Neuronal stem cell (in vitro differentiated cells): Measurements from ENCODE around the gene PON1. TPM values are rescaled to one million over a fixed set of nuclear protein-coding genes. Genes with fewer than 3 reads are reported as not detected.
A peak's percentile ranks its signal among the peaks of the same experiment; 100 is the strongest.

Experiments
- DNase-seq: peaks from one replicate; pipeline ENCODE4 v3.0.0-alpha.2; 2013; ENCODE audit warnings: low spot score
- H2AFZ ChIP-seq: one replicate; pipeline ENCODE4 v1.6.1; 2013; ENCODE audit warnings: mild to moderate bottlenecking, low read length, inconsistent platforms
- H2AK5ac ChIP-seq: 2 replicates; pipeline ENCODE4 v1.6.1; 2013; ENCODE audit warnings: low read depth, mild to moderate bottlenecking, inconsistent platforms, low read length, moderate library complexity, mixed read lengths
- H2BK120ac ChIP-seq: 2 replicates; pipeline ENCODE4 v1.6.1; 2013; ENCODE audit warnings: low read depth, mild to moderate bottlenecking, inconsistent platforms, low read length, moderate library complexity, mixed read lengths
- H2BK12ac ChIP-seq: one replicate; pipeline ENCODE4 v1.6.1; 2013; ENCODE audit warnings: low read length, inconsistent platforms
- H2BK15ac ChIP-seq: 2 replicates; pipeline ENCODE4 v1.6.1; 2013; ENCODE audit warnings: mild to moderate bottlenecking, low read length, inconsistent platforms, mixed read lengths
- H2BK5ac ChIP-seq: one replicate; pipeline ENCODE4 v1.6.1; 2013; ENCODE audit warnings: inconsistent platforms, mild to moderate bottlenecking, low read length, moderate library complexity
- H3K14ac ChIP-seq: one replicate; pipeline ENCODE4 v1.6.1; 2013; ENCODE audit warnings: low read length, inconsistent platforms
- H3K18ac ChIP-seq: 2 replicates; pipeline ENCODE4 v1.6.1; 2013; ENCODE audit warnings: low read length, inconsistent platforms
- H3K23ac ChIP-seq: 2 replicates; pipeline ENCODE4 v1.6.1; 2013; ENCODE audit warnings: low read depth, mild to moderate bottlenecking, mixed read lengths, low read length, inconsistent platforms; ENCODE audit not compliant: poor library complexity
- H3K27ac ChIP-seq: replicated peaks from 3 replicates; pipeline ENCODE4 v1.5.1; 2013; ENCODE audit warnings: low read length, inconsistent platforms
- H3K27me3 ChIP-seq, 3 experiments: 2 replicates each; pipeline ENCODE4 v1.6.1; 2013; ENCODE audit warnings: low read length in 3 of 3, mild to moderate bottlenecking in 2 of 3, inconsistent platforms in 1 of 3, low read depth in 1 of 3, mixed read lengths in 1 of 3, moderate library complexity in 1 of 3; ENCODE audit not compliant: control insufficient read depth in 3 of 3, insufficient read depth in 3 of 3
- H3K36me3 ChIP-seq, 2 donors: replicated peaks in 1 of 2; 2 replicates each; pipeline ENCODE4 v1.6.1; 2013; ENCODE audit warnings: low read length in 2 of 2; ENCODE audit not compliant: control insufficient read depth in 2 of 2, insufficient read depth in 2 of 2
- H3K4ac ChIP-seq: 2 replicates; pipeline ENCODE4 v1.6.1; 2013; ENCODE audit warnings: inconsistent platforms, mild to moderate bottlenecking, low read length, moderate library complexity
- H3K4me1 ChIP-seq, 2 donors: 1 replicate in 1 of 2; 2 replicates in 1 of 2; pipeline ENCODE4 v1.6.1; 2013; ENCODE audit warnings: low read length in 2 of 2, low read depth in 1 of 2; ENCODE audit not compliant: control insufficient read depth in 2 of 2, insufficient read depth in 1 of 2
- H3K4me2 ChIP-seq: one replicate; pipeline ENCODE4 v1.6.1; 2013; ENCODE audit warnings: mild to moderate bottlenecking, low read length, inconsistent platforms; ENCODE audit not compliant: insufficient read depth, poor library complexity, severe bottlenecking
- H3K4me3 ChIP-seq, 2 donors: 2 replicates each; pipeline ENCODE4 v1.5.1; 2013; ENCODE audit warnings: low read length in 2 of 2, mild to moderate bottlenecking in 2 of 2, inconsistent platforms in 1 of 2, moderate library complexity in 1 of 2
- H3K79me1 ChIP-seq: one replicate; pipeline ENCODE4 v1.6.1; 2013; ENCODE audit warnings: low read depth, mild to moderate bottlenecking, inconsistent platforms, low read length, moderate library complexity
- H3K9ac ChIP-seq: one replicate; pipeline ENCODE4 v1.6.1; 2013; ENCODE audit warnings: mild to moderate bottlenecking, low read depth, low read length, inconsistent platforms; ENCODE audit not compliant: poor library complexity
- H3K9me3 ChIP-seq, 2 donors: replicated peaks in 1 of 2; 2 replicates each; pipeline versions ENCODE3 to v1.6.1; 2013; ENCODE audit warnings: low read length in 2 of 2, mild to moderate bottlenecking in 2 of 2, inconsistent platforms in 1 of 2, low read depth in 1 of 2, mixed read lengths in 1 of 2, moderate library complexity in 1 of 2; ENCODE audit not compliant: control insufficient read depth in 2 of 2, insufficient read depth in 1 of 2
- H4K8ac ChIP-seq: one replicate; pipeline ENCODE4 v1.6.1; 2013; ENCODE audit warnings: low read depth, mild to moderate bottlenecking, inconsistent platforms, low read length, moderate library complexity
- H4K91ac ChIP-seq: one replicate; pipeline ENCODE4 v1.6.1; 2013; ENCODE audit warnings: low read length, low read depth, mild to moderate bottlenecking, inconsistent platforms; ENCODE audit not compliant: poor library complexity
- WGBS, 2 donors: extraction: QIAGEN DNeasy Blood & Tissue Kit; methylation state at CpG; one replicate each; pipeline ENCODE4 v1.1.7; 2013; ENCODE audit warnings: missing lambda C conversion rate in 2 of 2, mixed read lengths in 1 of 2; ENCODE audit not compliant: insufficient read length in 2 of 2, insufficient replicate concordance in 1 of 2; ENCODE audit errors: extremely low coverage in 2 of 2; 5-methylcytosine and 5-hydroxymethylcytosine counted together
- small RNA-seq: library from polyadenylated mRNA; stranded (forward); fragments of <200 nt; extraction: miRNeasy Mini kit (QIAGEN cat#:217004); gene quantifications from one replicate; pipeline ENCODE3, GENCODE V24; 2013; ENCODE audit not compliant: insufficient read depth

The PON1 gene

DNA sequence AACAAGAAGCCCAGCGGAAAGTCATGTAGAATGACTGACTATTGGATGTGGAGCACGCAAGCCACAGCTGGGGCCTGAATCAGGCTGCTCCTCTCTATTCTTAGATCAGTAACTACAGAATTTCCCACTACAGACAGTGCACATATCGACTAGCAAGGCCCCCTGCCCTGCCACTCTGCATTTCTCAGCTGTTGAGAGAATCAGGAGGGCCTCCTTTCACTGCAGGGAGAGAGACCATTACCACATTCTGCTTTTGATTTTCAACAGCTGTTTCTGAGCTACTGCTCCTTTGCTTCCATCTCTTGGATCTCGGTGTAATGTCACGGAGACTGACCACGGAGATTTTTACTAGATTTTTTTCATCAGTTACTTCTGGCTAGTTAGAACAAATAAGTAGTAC, 73.8 kb downstream of the PON1 start:
- H2AFZ ChIP-seq, result peak overlapping the region; percentile 23
- no peak overlapping the region for H4K8ac ChIP-seq
- no peak overlapping the region for H3K14ac ChIP-seq
- no peak overlapping the region for H3K18ac ChIP-seq
- H3K79me1 ChIP-seq, result no peaks in the 10 kb centered on the region
- H3K9ac ChIP-seq, result no peak overlapping the region
- no peak overlapping the region for H4K91ac ChIP-seq
- no peak overlapping the region for H3K23ac ChIP-seq
- no peak overlapping the region for H3K4me3 ChIP-seq
- no CpG with 5 or more reads among the region's 6 CpGs for WGBS, 2 donors
- H2BK15ac ChIP-seq, result no peak overlapping the region
- no peak overlapping the region for H2BK120ac ChIP-seq
- H2BK12ac ChIP-seq, result no peak overlapping the region
- H3K36me3 ChIP-seq, result no peaks in the 10 kb centered on the region
- DNase-seq, result no peak
- peaks cover 3 to 16% of the 10 kb centered on the region in 2 donors for H3K4me1 ChIP-seq
- H3K4me2 ChIP-seq, result no peak overlapping the region
- no peaks in the 10 kb centered on the region for H3K9me3 ChIP-seq
- H3K27me3 ChIP-seq, result no peaks in the 10 kb centered on the region
- no peak overlapping the region for H2BK5ac ChIP-seq
- no peak overlapping the region for H3K4ac ChIP-seq
- H2AK5ac ChIP-seq, result no peak overlapping the region
- H3K27ac ChIP-seq, result no peak overlapping the region

Small RNA genes within 50 kb of the gene (small RNA-seq; reads per million reads assigned to genes)
- gene AC004022.2, result not detected
